Midbrain (tissue), 1 donor: Measurements from ENCODE around the gene NGRN.

Experiments used
- DNase-seq: peaks from one replicate; lab custom pipeline; 2025; lab: John Stamatoyannopoulos, UW

The NGRN gene

DNA sequence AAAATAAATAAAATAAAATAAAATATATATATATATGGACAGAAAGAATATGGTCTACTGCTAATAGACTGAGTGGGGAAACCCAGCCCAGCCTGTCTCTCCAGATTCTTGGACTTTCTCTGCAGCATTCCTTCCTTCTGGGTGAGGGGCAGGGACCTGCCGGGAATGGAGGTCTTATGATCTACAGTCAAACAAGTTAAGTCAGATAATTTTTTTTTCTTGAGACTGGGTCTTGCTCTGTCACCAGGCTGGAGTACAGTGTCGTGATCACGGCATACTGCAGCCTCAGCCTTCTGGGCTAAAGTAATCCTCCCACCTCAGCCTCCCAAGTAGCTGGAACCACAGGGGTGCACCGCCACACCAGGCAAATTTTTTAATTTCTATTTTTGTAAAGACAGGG is 53.1 kb downstream of the NGRN start:
- no peak for DNase-seq

- peak; percentile 85 for DNase-seq
Measured at GRCh38 chr15:90320062-90320884, 54.8 kb downstream of the NGRN start.

GRCh38 chr15:90320885-90321278 is 55.4 kb downstream of the NGRN start:
- no peak for DNase-seq
